ENCODE data around the gene RNF121.

The RNF121 gene

DNA sequence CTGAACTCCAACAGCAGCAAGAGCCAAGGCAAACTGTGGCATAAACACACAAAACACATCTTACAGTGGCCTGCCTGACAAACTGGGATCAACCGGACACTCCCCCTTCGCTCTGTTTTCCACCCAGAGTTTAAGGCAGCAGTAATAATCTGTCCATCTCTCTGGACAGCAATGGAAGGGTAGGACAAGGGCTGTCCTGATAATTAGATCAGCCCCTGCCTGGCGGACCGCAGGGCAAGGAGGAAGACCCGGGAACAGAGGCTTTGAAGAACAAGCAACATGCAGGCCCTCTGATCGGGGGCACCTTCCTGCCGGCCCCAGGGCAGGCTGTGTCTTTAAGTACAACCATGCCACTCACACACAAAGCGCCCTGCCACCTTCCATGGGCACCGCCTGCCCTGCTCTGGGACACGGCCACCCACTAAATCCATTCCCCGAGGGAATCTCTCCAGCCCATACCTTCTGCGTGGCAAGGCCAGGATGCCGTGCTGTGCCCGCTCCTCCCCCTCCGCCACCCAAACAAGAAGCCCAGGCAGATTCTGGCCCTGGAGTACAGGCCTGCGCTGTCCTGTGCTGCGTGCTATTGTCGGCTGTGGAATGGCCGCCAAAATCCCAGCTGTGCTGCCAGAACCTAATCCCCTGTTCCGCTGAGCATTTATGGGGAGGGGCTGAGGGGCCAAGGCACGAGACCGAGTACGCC lies 112.7 kb downstream of the RNF121 start:
- Histone ChIP-seq H3K9me2 (replicated peaks; ENCODE audit: low read depth, low read length) (no peaks in the 10 kb centered on the region), H4K20me1 (ENCODE audit: insufficient read depth, low read length, poor library complexity, severe bottlenecking) (peaks cover 27% of the 10 kb centered on the region), H3K9ac (ENCODE audit: low read depth, low read length, poor library complexity, severe bottlenecking) (peak overlapping the region; percentile 84), H3K4me3 (ENCODE audit: low read length, poor library complexity, severe bottlenecking) (peak overlapping the region; percentile 86), H3K79me2 (ENCODE audit: insufficient read depth, low read length) (peaks cover 97% of the 10 kb centered on the region), H3K4me2 (ENCODE audit: low read depth, low read length, poor library complexity, severe bottlenecking) (peak overlapping the region; percentile 84), H3K4me1 (ENCODE audit: insufficient read depth, low read length, poor library complexity, severe bottlenecking) (peaks cover 32% of the 10 kb centered on the region), H3K9me3 (ENCODE audit: insufficient read depth, low read depth, low read length) (no peaks in the 10 kb centered on the region), H3F3A (ENCODE audit: low read depth) (no peaks in the 10 kb centered on the region), H2AFZ (ENCODE audit: low read length) (peak overlapping the region; percentile 74; the same call in 1 of the 2 replicates), H3K27me3 (ENCODE audit: insufficient read depth, low read length, poor library complexity, severe bottlenecking) (no peaks in the 10 kb centered on the region), H3K36me3 (ENCODE audit: insufficient read depth, low read length) (peaks cover 3% of the 10 kb centered on the region; the same call in 1 of the 2 replicates)
- TF ChIP-seq EZH2phosphoT487 (IDR thresholded peaks at IDR 0.05; ENCODE audit: borderline replicate concordance) = no peak
- TF ChIP-seq, protein P1, sequence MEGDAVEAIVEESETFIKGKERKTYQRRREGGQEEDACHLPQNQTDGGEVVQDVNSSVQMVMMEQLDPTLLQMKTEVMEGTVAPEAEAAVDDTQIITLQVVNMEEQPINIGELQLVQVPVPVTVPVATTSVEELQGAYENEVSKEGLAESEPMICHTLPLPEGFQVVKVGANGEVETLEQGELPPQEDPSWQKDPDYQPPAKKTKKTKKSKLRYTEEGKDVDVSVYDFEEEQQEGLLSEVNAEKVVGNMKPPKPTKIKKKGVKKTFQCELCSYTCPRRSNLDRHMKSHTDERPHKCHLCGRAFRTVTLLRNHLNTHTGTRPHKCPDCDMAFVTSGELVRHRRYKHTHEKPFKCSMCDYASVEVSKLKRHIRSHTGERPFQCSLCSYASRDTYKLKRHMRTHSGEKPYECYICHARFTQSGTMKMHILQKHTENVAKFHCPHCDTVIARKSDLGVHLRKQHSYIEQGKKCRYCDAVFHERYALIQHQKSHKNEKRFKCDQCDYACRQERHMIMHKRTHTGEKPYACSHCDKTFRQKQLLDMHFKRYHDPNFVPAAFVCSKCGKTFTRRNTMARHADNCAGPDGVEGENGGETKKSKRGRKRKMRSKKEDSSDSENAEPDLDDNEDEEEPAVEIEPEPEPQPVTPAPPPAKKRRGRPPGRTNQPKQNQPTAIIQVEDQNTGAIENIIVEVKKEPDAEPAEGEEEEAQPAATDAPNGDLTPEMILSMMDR (conservative IDR thresholded peaks at IDR 0.05; ENCODE audit: low read length) = no peak

GRCh38 chr11:72042064-72042745 lies 113.4 kb downstream of the RNF121 start:
- Histone ChIP-seq H3K79me2 (ENCODE audit: insufficient read depth, low read length) (peaks cover 93% of the 10 kb centered on the region), H3K4me1 (ENCODE audit: insufficient read depth, low read length, poor library complexity, severe bottlenecking) (peaks cover 32% of the 10 kb centered on the region)

DNA sequence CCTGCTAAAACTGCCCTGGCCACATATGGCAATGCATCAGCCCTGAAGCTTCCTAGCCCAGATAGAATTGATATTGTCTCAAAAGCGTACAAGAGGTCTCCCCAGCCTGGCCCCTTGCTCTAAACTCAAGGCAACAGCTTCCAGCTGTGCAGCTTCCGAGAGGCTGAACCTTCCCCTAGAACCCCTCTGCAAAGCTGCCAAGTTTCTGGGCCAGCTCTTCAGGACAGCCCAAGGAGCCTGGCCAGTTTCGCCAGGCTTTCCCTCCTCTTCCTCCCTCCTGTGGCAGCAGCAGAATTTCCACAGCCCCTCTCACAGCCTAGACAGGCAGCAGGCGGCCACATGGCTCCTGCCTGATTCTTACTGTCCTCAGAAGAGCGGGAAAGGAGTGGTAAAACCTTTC lies 117.0 kb downstream of the RNF121 start:
- no peak overlapping the region for H3K4me2 ChIP-seq (ENCODE audit: low read depth, low read length, poor library complexity, severe bottlenecking)

More at GRCh38 chr11:72042064-72042745, 113.4 kb downstream of the RNF121 start:
- Histone ChIP-seq H2AFZ (ENCODE audit: low read length) (peak overlapping the region; percentile 74; the same call in 1 of the 2 replicates), H3K4me2 (ENCODE audit: low read depth, low read length, poor library complexity, severe bottlenecking) (peak overlapping the region; percentile 84), H3K9me2 (replicated peaks; ENCODE audit: low read depth, low read length) (no peaks in the 10 kb centered on the region), H3K9me3 (ENCODE audit: insufficient read depth, low read depth, low read length) (no peaks in the 10 kb centered on the region), H3K27me3 (ENCODE audit: insufficient read depth, low read length, poor library complexity, severe bottlenecking) (no peaks in the 10 kb centered on the region), H4K20me1 (ENCODE audit: insufficient read depth, low read length, poor library complexity, severe bottlenecking) (peaks cover 22% of the 10 kb centered on the region), H3K4me3 (ENCODE audit: low read length, poor library complexity, severe bottlenecking) (peak overlapping the region; percentile 86), H3K9ac (ENCODE audit: low read depth, low read length, poor library complexity, severe bottlenecking) (peak overlapping the region; percentile 84), H3K36me3 (ENCODE audit: insufficient read depth, low read length) (peaks cover 3% of the 10 kb centered on the region; the same call in 1 of the 2 replicates), H3F3A (ENCODE audit: low read depth) (no peaks in the 10 kb centered on the region)
- no peak for TF ChIP-seq EZH2phosphoT487 (IDR thresholded peaks at IDR 0.05; ENCODE audit: borderline replicate concordance)
- TF ChIP-seq, protein P1 (conservative IDR thresholded peaks at IDR 0.05; ENCODE audit: low read length) = no peak

More for the DNA sequence above, 117.0 kb downstream of the RNF121 start:
- TF ChIP-seq, protein P1 (conservative IDR thresholded peaks at IDR 0.05; ENCODE audit: low read length) = no peak
- TF ChIP-seq EZH2phosphoT487 (IDR thresholded peaks at IDR 0.05; ENCODE audit: borderline replicate concordance) = no peak
- H3K27me3 ChIP-seq (ENCODE audit: insufficient read depth, low read length, poor library complexity, severe bottlenecking) = no peaks in the 10 kb centered on the region
- H4K20me1 ChIP-seq (ENCODE audit: insufficient read depth, low read length, poor library complexity, severe bottlenecking) = no peaks in the 10 kb centered on the region
- no peaks in the 10 kb centered on the region for H3K9me2 ChIP-seq (replicated peaks; ENCODE audit: low read depth, low read length)
- H3K9me3 ChIP-seq (ENCODE audit: insufficient read depth, low read depth, low read length) = no peaks in the 10 kb centered on the region
- H3F3A ChIP-seq (ENCODE audit: low read depth) = no peaks in the 10 kb centered on the region
- peaks cover 16% of the 10 kb centered on the region for H3K4me1 ChIP-seq (ENCODE audit: insufficient read depth, low read length, poor library complexity, severe bottlenecking)
- H2AFZ ChIP-seq (ENCODE audit: low read length) = no peak overlapping the region
- no peak overlapping the region for H3K4me3 ChIP-seq (ENCODE audit: low read length, poor library complexity, severe bottlenecking)
- H3K79me2 ChIP-seq (ENCODE audit: insufficient read depth, low read length) = peaks cover 82% of the 10 kb centered on the region
- H3K9ac ChIP-seq (ENCODE audit: low read depth, low read length, poor library complexity, severe bottlenecking) = no peak overlapping the region
- H3K36me3 ChIP-seq (ENCODE audit: insufficient read depth, low read length) = peaks cover 20% of the 10 kb centered on the region; the same call in 1 of the 2 replicates
